ENCODE measurements around the gene TMOD2. TPM values are rescaled to one million over a fixed set of nuclear protein-coding genes. Genes with fewer than 3 reads are reported as not detected.

The TMOD2 gene
- total and polyA plus RNA-seq, 2 of the 8 experiments (the other 6 are each of a cell fraction or from before 2014, with no cell fraction given), result 0.80 to 6.5 TPM

- Histone ChIP-seq H3K23ac (ENCODE audit: insufficient read length) (no peak overlapping the region), H3K14ac (ENCODE audit: insufficient read length) (no peak overlapping the region), H3K4me1 (replicated peaks in 1 of 4; ENCODE audit: control insufficient read depth in 3 of 4, insufficient read depth in 4 of 4, low read length in 3 of 4) (no peaks in the 10 kb centered on the region), H3K27me3 (replicated peaks in 1 of 4; ENCODE audit: control insufficient read depth in 3 of 4, extremely low read depth in 1 of 4, insufficient read depth in 3 of 4, low read length in 3 of 4) (no peaks in the 10 kb centered on the region), H3K56ac (replicated peaks; ENCODE audit: insufficient read length, low read depth, low read length) (no peak overlapping the region), H3K4me3 (ENCODE audit: extremely low read depth in 1 of 4, insufficient read depth in 2 of 4, low read depth in 3 of 4, low read length in 4 of 4) (peak overlapping the region; percentile 74 to 92 (median 88)), H2BK20ac (ENCODE audit: low read length) (no peak overlapping the region), H3K27ac (ENCODE audit: low read depth, low read length) (0 out of 2 replicates have a peak overlapping the region, but pooled peaks have one; percentile 32), H3K9ac (replicated peaks in 1 of 4; ENCODE audit: extremely low read depth in 1 of 4, low read depth in 3 of 4, low read length in 3 of 4) (peak overlapping the region; percentile 31 to 63 (median 54); a peak in 5 of 7 replicates), H4K20me1 (replicated peaks in 1 of 2; ENCODE audit: control insufficient read depth in 1 of 2, insufficient read depth in 2 of 2, low read length in 2 of 2) (peaks cover 3 to 7% of the 10 kb centered on the region in 2 experiments), H3K4me2 (ENCODE audit: insufficient read depth in 1 of 2, low read depth in 2 of 2, low read length in 2 of 2) (peak overlapping the region; percentile 69 to 74), H4K5ac (ENCODE audit: insufficient read length, low read depth, low read length) (no peak overlapping the region), H2BK12ac (ENCODE audit: low read depth, low read length) (no peak overlapping the region), H2AK5ac (ENCODE audit: low read depth, low read length) (no peak overlapping the region), H3K23me2 (ENCODE audit: low read depth, low read length) (no peaks in the 10 kb centered on the region), H3K4ac (replicated peaks; ENCODE audit: insufficient read length, low read depth, low read length) (no peak overlapping the region), H3K36me3 (ENCODE audit: control insufficient read depth in 2 of 4, insufficient read depth in 4 of 4, low read length in 3 of 4) (no peaks in the 10 kb centered on the region), H3K79me1 (ENCODE audit: low read depth, low read length) (peaks cover 2% of the 10 kb centered on the region; the same call in 1 of the 2 replicates), H2AFZ (ENCODE audit: low read length) (no peak overlapping the region), H2BK15ac (ENCODE audit: low read length) (no peak overlapping the region), H2BK5ac (ENCODE audit: low read depth, low read length) (peak overlapping the region; percentile 71; the same call in 1 of the 2 replicates), H3K18ac (ENCODE audit: extremely low read depth, low read length) (0 out of 2 replicates have a peak overlapping the region, but pooled peaks have one; percentile 57), H3K79me2 (ENCODE audit: control insufficient read depth in 1 of 2, insufficient read depth in 2 of 2, low read length in 2 of 2) (peaks cover 0 to 46% of the 10 kb centered on the region in 2 experiments; a peak in 3 of 4 replicates), H4K91ac (replicated peaks; ENCODE audit: insufficient read length, low read length) (no peak overlapping the region), H4K8ac (ENCODE audit: extremely low read depth, insufficient read depth, low read length) (peak overlapping the region; percentile 97), H2BK120ac (replicated peaks; ENCODE audit: low read depth, low read length) (no peak overlapping the region), H3K9me3 (ENCODE audit: insufficient read depth in 2 of 2, low read depth in 1 of 2, low read length in 1 of 2) (no peaks in the 10 kb centered on the region)
- DNase-seq (ENCODE audit: low read depth in 1 of 2, low spot score in 2 of 2), result no peak
- ChIA-PET CTCF (ENCODE audit: partially characterized antibody) (interaction anchor here (1.1 to 2.4 kb wide), 4 partner anchors 21 to 87 kb away, joined by 3 to 5 read pairs (median 4); no protein-coding TSS in a partner anchor), POLR2A (ENCODE audit: partially characterized antibody) (no interaction called here)
- FAIRE-seq, result no peak
- no peak for TF ChIP-seq NRF1 (IDR thresholded peaks at IDR 0.05; ENCODE audit: low read depth, low read length)
- TF ChIP-seq EZH2 (IDR thresholded peaks at IDR 0.05; ENCODE audit: low read depth, low read length, severe bottlenecking), result no peak
- TF ChIP-seq EP300 (IDR thresholded peaks at IDR 0.05; ENCODE audit: borderline replicate concordance in 1 of 2, low read depth in 2 of 2, low read length in 2 of 2), result no peak
- TF ChIP-seq RAD21 (IDR thresholded peaks at IDR 0.05 in 1 of 2, conservative IDR thresholded peaks at IDR 0.05 in 1 of 2; ENCODE audit: low read depth in 2 of 2, low read length in 2 of 2), result no peak
- WGBS, 2 experiments (ENCODE audit: extremely low coverage in 1 of 2, insufficient coverage in 1 of 2, insufficient read length in 1 of 2, insufficient replicate concordance in 2 of 2, low coverage in 1 of 2, low lambda C conversion rate in 2 of 2, missing lambda C conversion rate in 1 of 2), result 3% methylated on average over 8 of the region's 8 CpGs; no CpG with 5 or more reads in 1 of the 2 experiments
Measured at GRCh38 chr15:51830276-51830806, 78.9 kb downstream of the TMOD2 start.

All from H1 (cell line).